Mesodermal cell (in vitro differentiated cells): Measurements from ENCODE around the gene ATP4B.

Source experiments
- H3K27ac ChIP-seq: 2 replicates; pipeline ENCODE4 v1.7.0; 2013; ENCODE audit warnings: mild to moderate bottlenecking, low read depth, low read length, moderate library complexity; ENCODE audit not compliant: severe bottlenecking
- H3K36me3 ChIP-seq: 2 replicates; pipeline ENCODE4 v1.7.1; 2013; ENCODE audit warnings: mild to moderate bottlenecking, low read length, moderate library complexity; ENCODE audit not compliant: control insufficient read depth, insufficient read depth
- H3K4me1 ChIP-seq: one replicate; pipeline ENCODE4 v1.7.1; 2013; ENCODE audit warnings: mild to moderate bottlenecking, low read length; ENCODE audit not compliant: insufficient read depth, control insufficient read depth, poor library complexity, severe bottlenecking
- H3K4me3 ChIP-seq: 2 replicates; pipeline ENCODE4 v1.7.0; 2013; ENCODE audit warnings: low read length, control low read depth, mild to moderate bottlenecking; ENCODE audit not compliant: insufficient read depth, poor library complexity, severe bottlenecking; ENCODE audit errors: extremely low read depth
- H3K9me3 ChIP-seq: 2 replicates; pipeline ENCODE4 v1.7.1; 2013; ENCODE audit warnings: mild to moderate bottlenecking, low read length, moderate library complexity; ENCODE audit not compliant: control insufficient read depth
- WGBS, 2 experiments: methylation state at CpG; one replicate each; pipeline ENCODE4 v1.1.5; 2013; ENCODE audit warnings: missing lambda C conversion rate in 2 of 2; ENCODE audit not compliant: insufficient coverage in 2 of 2; 5-methylcytosine and 5-hydroxymethylcytosine counted together

ATP4B gene

GRCh38 chr13:113648216-113648610, 9.8 kb downstream of the ATP4B start:
- 86 to 93% methylated on average over 10 to 11 of the region's 13 CpGs for WGBS, 2 experiments
- H3K9me3 ChIP-seq: no peaks in the 10 kb centered on the region
- no peaks in the 10 kb centered on the region for H3K4me1 ChIP-seq
- H3K36me3 ChIP-seq: peaks cover 3% of the 10 kb centered on the region
- H3K4me3 ChIP-seq: no peak overlapping the region
- no peak overlapping the region for H3K27ac ChIP-seq

GRCh38 chr13:113647351-113648215, 10.4 kb downstream of the ATP4B start:
- H3K4me1 ChIP-seq: no peaks in the 10 kb centered on the region
- H3K27ac ChIP-seq: no peak overlapping the region
- 94 to 96% methylated on average over 39 to 42 of the region's 42 CpGs for WGBS, 2 experiments
- H3K9me3 ChIP-seq: no peaks in the 10 kb centered on the region
- H3K4me3 ChIP-seq: no peak overlapping the region
- peaks cover 7% of the 10 kb centered on the region for H3K36me3 ChIP-seq

DNA sequence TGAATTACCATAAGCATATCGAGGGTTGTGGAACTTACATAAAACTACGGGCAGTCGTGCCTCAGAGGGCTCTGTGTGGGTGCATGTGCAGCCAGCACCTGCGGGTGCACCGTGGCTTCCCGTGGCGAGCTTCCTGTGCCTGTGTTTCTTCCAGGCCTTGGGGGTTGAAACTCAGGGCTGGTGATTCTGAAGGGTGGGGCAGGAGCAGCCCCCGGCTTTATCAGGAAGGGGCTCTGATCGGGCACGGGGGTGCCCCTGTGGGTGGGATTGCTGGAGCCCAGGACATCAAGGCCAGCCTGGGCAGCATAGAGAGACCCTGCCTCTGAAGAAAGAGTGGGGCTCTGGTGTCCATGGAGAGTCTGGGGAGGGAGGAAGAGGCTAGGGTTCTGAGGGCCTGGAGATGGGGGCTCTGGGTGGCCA, 11.1 kb downstream of the ATP4B start:
- WGBS, 2 experiments: 95 to 99% methylated on average over 7 to 9 of the region's 10 CpGs
- H3K36me3 ChIP-seq: peaks cover 14% of the 10 kb centered on the region
- H3K9me3 ChIP-seq: no peaks in the 10 kb centered on the region
- no peak overlapping the region for H3K27ac ChIP-seq
- H3K4me3 ChIP-seq: no peak overlapping the region
- H3K4me1 ChIP-seq: no peaks in the 10 kb centered on the region

- Histone ChIP-seq H3K9me3 (no peaks in the 10 kb centered on the region), H3K27ac (no peak overlapping the region), H3K36me3 (peaks cover 19% of the 10 kb centered on the region), H3K4me1 (no peaks in the 10 kb centered on the region), H3K4me3 (no peak overlapping the region)
- WGBS, 2 experiments: 89 to 91% methylated on average over 10 of the region's 11 CpGs
Measured at GRCh38 chr13:113646376-113646775, 11.6 kb downstream of the ATP4B start.

DNA sequence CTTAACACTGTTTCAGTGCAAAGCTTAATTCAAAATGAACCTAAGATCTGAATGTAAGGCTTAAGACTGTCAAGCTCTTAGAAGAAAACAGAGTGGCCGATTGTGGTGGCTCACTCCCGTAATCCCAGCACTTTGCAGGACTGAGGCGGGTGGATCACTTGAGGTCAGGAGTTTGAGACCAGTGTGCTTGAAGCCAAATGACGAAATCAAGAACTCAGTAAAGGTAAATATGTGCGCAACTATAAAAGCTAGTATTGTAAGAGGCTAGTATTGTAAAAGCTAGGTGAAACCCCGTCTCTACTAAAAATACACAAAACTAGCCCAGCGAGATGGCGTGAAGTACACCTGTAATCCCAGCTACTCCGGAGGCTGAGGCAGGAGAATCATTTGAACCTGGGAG, 12.7 kb downstream of the ATP4B start:
- 91 to 99% methylated on average over 6 to 7 of the region's 9 CpGs for WGBS, 2 experiments
- Histone ChIP-seq H3K4me1 (no peaks in the 10 kb centered on the region), H3K36me3 (peaks cover 27% of the 10 kb centered on the region), H3K4me3 (no peak overlapping the region), H3K27ac (no peak overlapping the region), H3K9me3 (no peaks in the 10 kb centered on the region)

DNA sequence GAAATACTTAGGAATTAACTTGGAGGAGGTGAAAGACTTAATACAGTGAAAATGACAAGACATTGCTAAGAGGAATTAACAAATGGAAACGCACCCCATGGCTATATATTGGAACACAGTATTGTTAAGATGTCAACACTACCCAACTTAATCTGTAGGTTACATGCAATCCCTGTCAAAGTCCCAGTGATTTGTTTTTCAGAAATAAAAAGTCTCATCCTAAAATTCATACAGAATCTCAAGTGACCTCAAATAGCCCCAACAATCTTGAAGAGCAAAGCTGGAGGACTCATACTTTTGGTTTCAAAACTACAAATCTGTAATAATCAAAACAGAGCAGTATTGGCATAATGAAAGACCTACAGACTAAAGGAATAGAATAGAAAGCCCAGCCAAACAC, 13.2 kb downstream of the ATP4B start:
- Histone ChIP-seq H3K27ac (no peak overlapping the region), H3K9me3 (no peaks in the 10 kb centered on the region)
- no CpG with 5 or more reads among the region's 1 CpG for WGBS, 2 experiments

GRCh38 chr13:113643593-113643992, 14.4 kb downstream of the ATP4B start:
- Histone ChIP-seq H3K4me3 (no peak overlapping the region), H3K27ac (no peak overlapping the region), H3K9me3 (no peaks in the 10 kb centered on the region), H3K36me3 (peaks cover 41% of the 10 kb centered on the region), H3K4me1 (no peaks in the 10 kb centered on the region)
- 100% methylated on average over 3 of the region's 5 CpGs for WGBS, 2 experiments

More for the DNA sequence above, 13.2 kb downstream of the ATP4B start:
- Histone ChIP-seq H3K36me3 (peaks cover 32% of the 10 kb centered on the region), H3K4me3 (no peak overlapping the region), H3K4me1 (no peaks in the 10 kb centered on the region)

- H3K4me1 ChIP-seq: no peaks in the 10 kb centered on the region
- no peaks in the 10 kb centered on the region for H3K9me3 ChIP-seq
- no peak overlapping the region for H3K4me3 ChIP-seq
- no CpG with 5 or more reads among the region's 2 CpGs for WGBS, 2 experiments
- no peak overlapping the region for H3K27ac ChIP-seq
- peaks cover 51% of the 10 kb centered on the region for H3K36me3 ChIP-seq
Measured at GRCh38 chr13:113642563-113642962, 15.4 kb downstream of the ATP4B start.

GRCh38 chr13:113641426-113641825, 16.6 kb downstream of the ATP4B start:
- no peak overlapping the region for H3K27ac ChIP-seq
- no peak overlapping the region for H3K4me3 ChIP-seq
- peaks cover 62% of the 10 kb centered on the region for H3K36me3 ChIP-seq
- WGBS, 2 experiments: 92 to 100% methylated on average over 1 to 4 of the region's 7 CpGs
- no peaks in the 10 kb centered on the region for H3K9me3 ChIP-seq
- H3K4me1 ChIP-seq: no peaks in the 10 kb centered on the region

- Histone ChIP-seq H3K9me3 (no peaks in the 10 kb centered on the region), H3K4me3 (no peak overlapping the region), H3K36me3 (peaks cover 79% of the 10 kb centered on the region)
Measured at GRCh38 chr13:113639616-113640262, 18.3 kb downstream of the ATP4B start.

DNA sequence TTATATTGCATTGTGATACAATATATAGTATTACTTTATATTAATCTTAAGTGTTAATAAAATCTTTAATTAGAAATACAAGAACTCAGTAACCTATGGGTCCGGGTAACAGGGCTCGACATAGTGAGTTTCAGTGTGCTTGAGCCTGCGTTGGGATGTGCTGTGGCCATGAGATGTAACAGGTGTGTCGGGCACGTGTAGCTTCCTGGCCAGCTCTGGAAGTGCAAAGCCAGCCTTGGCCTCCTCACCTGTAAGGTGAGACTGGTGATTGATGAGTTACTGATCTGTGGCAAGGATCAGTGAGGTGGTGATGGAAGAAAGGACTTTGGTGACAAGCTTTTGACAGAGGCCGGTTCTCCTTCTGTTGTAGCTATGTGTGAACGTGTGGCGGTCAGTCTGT, 19.2 kb downstream of the ATP4B start:
- Histone ChIP-seq H3K36me3 (peaks cover 88% of the 10 kb centered on the region), H3K27ac (no peak overlapping the region), H3K4me3 (no peak overlapping the region), H3K9me3 (no peaks in the 10 kb centered on the region), H3K4me1 (no peaks in the 10 kb centered on the region)
- 99 to 100% methylated on average over 3 to 8 of the region's 8 CpGs for WGBS, 2 experiments

More at GRCh38 chr13:113639616-113640262, 18.3 kb downstream of the ATP4B start:
- 93 to 97% methylated on average over 20 to 23 of the region's 27 CpGs for WGBS, 2 experiments
- Histone ChIP-seq H3K4me1 (no peaks in the 10 kb centered on the region), H3K27ac (no peak overlapping the region)
